Pulmonary artery endothelial cell (primary cell): ENCODE results near the gene TRIM50. TPM values are rescaled to one million over a fixed set of nuclear protein-coding genes. Genes with fewer than 3 reads are reported as not detected.
"Not testable (repeated sequence)": the region's sequence is repeated elsewhere in the genome, so short reads cannot be mapped to it uniquely, and the experiment has no call there.

Experiments used
- DNase-seq: peaks from one replicate; pipeline ENCODE4 v3.0.0-alpha.2; 2011; ENCODE audit warnings: low read depth, low spot score
- total RNA-seq: library from RNA; depleted of rRNA; stranded (reverse); fragments of >200 nt; gene quantifications from 2 replicates; pipeline ENCODE4 v1.2.3, GENCODE V29; 2014

TRIM50 gene
- total RNA-seq, 1 donor from 2014 or later: not detected

DNA sequence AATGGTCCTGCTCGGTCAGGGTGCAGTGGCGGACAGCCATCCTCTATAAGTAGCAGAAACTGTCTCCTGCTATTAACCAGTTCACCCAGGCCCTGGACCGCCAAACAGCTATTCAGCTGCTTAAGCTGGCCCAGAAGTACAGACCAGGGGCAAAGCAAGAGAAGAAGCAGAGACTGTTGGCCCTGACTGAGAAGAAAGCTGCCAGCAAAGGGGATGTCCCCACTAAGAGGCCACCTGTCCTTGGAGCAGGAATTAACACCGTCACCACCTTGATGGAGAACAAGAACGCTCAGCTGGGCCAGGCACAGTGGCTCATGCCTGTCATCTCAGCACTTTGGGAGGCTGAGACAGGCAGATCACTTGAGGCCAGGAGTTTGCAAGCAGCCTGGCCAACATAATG, 13.6 kb downstream of the TRIM50 start:
- DNase-seq: no peak

DNA sequence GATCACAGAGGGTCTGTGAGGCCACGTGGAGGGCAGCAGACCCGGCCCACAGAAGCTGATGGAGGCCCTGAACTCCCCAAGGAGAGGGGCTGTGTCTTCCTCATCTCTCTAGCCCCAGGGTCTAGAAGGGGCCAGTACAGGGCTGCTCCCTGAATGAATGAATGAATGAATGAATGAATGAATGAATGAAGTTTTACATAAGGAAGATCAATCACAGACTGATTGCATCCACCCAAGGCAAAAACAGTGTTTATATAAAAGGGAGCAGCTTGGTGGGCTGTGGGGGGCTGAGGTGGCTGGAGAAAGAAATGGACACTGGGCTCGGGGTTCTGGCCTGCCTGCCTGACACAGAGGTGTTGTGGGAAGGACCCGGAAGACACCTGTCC, 14.4 kb downstream of the TRIM50 start:
- DNase-seq: no peak

- DNase-seq: no peak
Observed at GRCh38 chr7:73312831-73313520, 14.9 kb downstream of the TRIM50 start.

GRCh38 chr7:73311421-73311820, 16.5 kb downstream of the TRIM50 start:
- DNase-seq: not testable (repeated sequence)

DNA sequence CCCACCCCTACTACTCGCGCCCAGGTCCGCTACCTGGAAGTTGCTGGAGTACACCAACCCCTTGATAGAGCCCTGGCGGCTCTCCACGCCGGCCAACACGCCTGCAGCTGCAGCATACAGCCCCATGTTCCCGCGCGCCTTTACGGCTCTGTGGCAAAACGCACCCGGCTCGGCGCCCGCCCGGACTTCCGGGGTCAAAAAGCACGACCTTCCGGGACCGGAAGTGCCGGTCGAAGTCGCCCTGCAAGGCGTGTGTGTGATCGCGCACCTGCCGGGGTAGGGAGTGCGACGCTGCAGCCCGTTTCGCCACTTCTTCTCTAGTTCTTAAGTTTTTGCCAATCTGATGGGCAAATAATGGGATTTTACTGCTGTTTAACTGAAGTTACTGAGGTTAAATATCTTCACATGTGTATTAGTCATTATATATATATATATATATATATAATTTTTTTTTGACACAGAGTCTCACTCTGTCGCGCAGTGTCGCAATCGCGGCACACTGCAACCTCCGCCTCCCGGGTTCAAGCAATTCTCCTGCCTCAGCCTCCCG, 19.1 kb downstream of the TRIM50 start, which contains the start of gene NSUN5:
Gene NSUN5, minus strand, starts transcription at position 162 of the 550 bp plus-strand sequence. Its CDS starts 36 bp downstream, at position 126.
- no peak for DNase-seq

DNA sequence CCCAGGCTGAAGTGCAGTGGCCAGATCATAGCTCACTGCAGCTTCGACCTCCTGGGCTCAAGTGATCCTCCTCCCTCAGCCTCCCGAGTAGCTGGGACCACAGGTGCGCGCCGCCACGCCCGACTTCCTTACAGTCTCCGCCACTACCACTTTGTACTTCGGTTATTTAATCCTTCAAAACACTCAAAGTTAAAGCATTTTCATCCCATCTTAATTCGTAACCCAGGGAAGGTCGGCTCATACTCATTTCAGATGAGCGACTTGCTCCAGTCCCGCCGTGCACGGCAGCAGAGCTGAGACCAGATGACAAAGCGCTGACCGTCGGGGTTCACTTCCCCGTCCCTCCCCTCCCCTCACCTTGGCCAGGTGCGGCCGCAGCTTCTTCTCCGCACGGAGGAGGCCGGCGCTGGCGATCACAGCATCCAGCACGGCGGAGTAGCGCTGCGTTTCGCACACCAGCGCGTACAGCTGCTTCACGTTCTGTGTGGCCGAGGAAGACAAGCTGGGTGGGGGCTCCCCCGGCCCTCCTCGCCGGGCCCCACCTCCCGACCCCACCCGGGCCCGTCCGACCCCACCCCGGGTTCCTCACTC, 19.7 kb downstream of the TRIM50 start:
- DNase-seq: no peak

GRCh38 chr7:73307436-73307835, 20.4 kb downstream of the TRIM50 start:
- no peak for DNase-seq

- not testable (repeated sequence) for DNase-seq
Observed at GRCh38 chr7:73304612-73305387, 23.1 kb downstream of the TRIM50 start.

DNA sequence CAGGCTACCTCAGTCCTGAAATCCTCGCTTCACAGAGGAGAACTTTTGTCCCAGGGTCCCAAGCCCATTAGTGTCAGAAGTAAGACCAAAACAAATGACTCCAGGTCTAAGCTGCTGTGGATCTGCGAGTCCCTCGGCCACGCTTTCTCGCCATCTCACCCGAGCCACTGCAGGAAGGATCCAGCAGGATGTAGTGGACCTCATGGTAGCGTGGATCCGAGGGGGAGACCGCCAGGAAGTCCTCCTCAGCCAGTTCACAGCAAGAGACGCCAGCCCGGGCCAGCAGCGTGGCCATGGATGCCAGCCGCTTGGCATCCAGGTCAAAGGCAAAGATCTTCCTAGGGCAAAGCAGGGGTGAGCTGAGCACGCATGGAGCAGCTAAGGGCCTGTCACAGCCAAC, 23.8 kb downstream of the TRIM50 start:
- no peak for DNase-seq

DNA sequence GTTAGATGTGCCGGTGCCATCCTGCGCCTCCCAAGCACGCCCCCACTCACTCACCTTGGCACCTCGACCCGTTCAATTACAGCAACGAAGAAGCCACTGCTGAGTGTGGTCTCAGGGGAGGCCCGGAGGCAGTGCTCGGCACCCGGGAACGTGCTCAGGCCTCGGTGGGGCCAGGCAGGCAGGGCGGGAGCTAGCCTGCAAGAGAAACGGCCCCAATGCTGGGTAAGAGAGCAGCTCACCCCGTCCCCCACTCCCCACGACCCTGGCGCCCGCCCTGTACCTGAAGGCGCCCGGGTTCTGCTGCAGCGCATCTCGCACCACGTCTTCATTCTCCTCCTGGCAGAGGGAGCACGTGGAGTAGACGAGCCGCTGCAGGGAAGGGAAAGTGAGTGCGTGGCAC, 24.3 kb downstream of the TRIM50 start:
- no peak for DNase-seq

- DNase-seq: not testable (repeated sequence)
Observed at GRCh38 chr7:73302846-73303245, 25.0 kb downstream of the TRIM50 start.

DNA sequence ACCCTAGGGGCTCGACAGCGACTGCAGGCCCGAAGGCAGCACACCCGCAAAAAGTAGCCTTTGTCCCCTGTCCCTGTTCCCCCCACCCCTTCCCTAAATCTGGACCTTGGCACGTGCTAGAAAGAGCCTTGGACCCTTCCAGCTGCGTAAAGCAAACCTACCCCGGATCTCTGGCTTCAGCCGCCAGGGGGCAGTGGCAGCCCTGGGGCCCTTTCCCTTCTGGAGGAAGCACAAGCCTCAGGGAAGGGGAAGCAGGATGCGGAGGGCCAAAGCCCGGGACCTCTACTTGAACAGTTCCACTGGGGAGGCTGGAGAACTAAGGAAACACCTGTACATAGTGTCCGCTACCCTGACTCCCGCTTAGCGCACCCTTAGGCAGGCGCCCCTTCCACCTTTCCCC, 26.8 kb downstream of the TRIM50 start:
- not testable (repeated sequence) for DNase-seq

- not testable (repeated sequence) for DNase-seq
Observed at GRCh38 chr7:73299812-73300211, 28.1 kb downstream of the TRIM50 start.

GRCh38 chr7:73297706-73298105, 30.2 kb downstream of the TRIM50 start:
- not testable (repeated sequence) for DNase-seq

DNA sequence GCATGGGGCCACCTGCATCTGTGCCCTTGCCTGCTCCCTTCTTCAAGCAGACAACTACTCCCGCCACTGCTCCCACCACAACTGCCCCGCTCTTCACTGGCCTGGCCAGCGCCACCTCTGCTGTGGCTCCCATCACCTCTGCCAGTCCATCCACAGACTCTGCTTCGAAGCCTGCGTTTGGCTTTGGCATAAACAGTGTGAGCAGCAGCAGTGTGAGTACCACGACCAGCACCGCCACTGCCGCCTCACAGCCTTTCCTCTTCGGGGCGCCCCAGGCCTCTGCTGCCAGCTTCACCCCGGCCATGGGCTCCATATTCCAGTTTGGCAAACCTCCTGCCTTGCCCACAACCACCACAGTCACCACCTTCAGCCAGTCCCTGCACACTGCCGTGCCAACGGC, 30.6 kb downstream of the TRIM50 start:
- not testable (repeated sequence) for DNase-seq

- not testable (repeated sequence) for DNase-seq
Observed at GRCh38 chr7:73277210-73277609, 50.7 kb downstream of the TRIM50 start.

GRCh38 chr7:73267813-73268212, 60.1 kb downstream of the TRIM50 start:
- not testable (repeated sequence) for DNase-seq

DNA sequence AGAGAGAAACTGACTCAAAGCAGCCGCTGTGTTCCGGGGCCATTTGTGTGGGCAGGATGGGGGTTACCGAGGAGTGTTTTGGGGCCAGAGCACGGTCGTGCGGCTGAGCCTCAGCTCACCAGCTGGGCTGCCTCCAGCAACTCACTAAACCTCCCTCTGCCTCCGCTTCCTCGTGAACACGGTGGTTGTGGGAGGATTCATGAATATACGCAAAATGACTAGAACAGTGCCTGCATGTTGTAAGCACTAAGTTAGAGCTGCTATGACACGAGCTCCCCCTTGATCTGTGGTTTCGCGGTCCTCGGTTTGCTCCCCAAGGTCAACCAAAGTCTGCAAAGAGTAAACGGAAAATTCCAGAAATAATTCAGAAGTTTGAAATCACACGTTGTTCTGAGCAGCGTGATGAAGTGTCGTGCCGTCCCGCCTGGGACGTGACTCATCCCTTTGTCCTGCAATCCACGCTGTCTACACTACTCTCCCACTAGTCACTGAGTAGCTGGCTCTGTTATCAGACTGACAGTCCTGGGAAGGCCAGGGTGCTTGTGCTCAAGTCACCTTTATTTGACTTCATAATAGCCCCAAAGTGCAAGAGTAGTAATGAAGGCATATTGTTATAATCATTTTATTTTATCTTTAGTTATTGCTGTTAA, 61.0 kb downstream of the TRIM50 start:
- DNase-seq: not testable (repeated sequence)
